Lower lobe of right lung (tissue), 2 donors: ENCODE data around the gene INTS6. TPM values are rescaled to one million over a fixed set of nuclear protein-coding genes. Genes with fewer than 3 reads are reported as not detected.

Experiments used
- ATAC-seq, 2 donors: fragments of 200-7000 bp; cut with Tn5 transposase; one replicate each; pipeline ENCODE4 v1.9.1; 2020 to 2022; ENCODE audit warnings: mild to moderate bottlenecking in 2 of 2, moderate library complexity in 2 of 2
- DNase-seq: peaks from one replicate; pipeline ENCODE4 v3.0.0-alpha.2; 2020
- H3K27ac ChIP-seq: fragments of 200-600 bp; one replicate; pipeline ENCODE4 v1.8.0; 2022
- H3K27me3 ChIP-seq: fragments of 200-600 bp; one replicate; pipeline ENCODE4 v1.8.0; 2022; ENCODE audit warnings: low read depth
- H3K36me3 ChIP-seq: fragments of 200-600 bp; one replicate; pipeline ENCODE4 v1.8.0; 2022; ENCODE audit warnings: mild to moderate bottlenecking
- H3K4me1 ChIP-seq: fragments of 200-600 bp; one replicate; pipeline ENCODE4 v1.8.0; 2022
- H3K4me3 ChIP-seq: fragments of 200-600 bp; one replicate; pipeline ENCODE4 v1.8.0; 2022; ENCODE audit warnings: mild to moderate bottlenecking
- H3K9me3 ChIP-seq: fragments of 200-600 bp; one replicate; pipeline ENCODE4 v1.8.0; 2022
- intact Hi-C: fragments of 100-400 bp; cut with DNase I; formaldehyde crosslinking; loops from one replicate; pipeline ENCODE4 v1.11.0; 2022
- total RNA-seq: library from RNA; stranded (reverse); fragmentation: NEBNext Ultra II Directional; extraction: Animal tissue kit (Norgen Biotek cat#: 25700); gene quantifications from one replicate; pipeline ENCODE4 v1.2.1, GENCODE V29; 2021
- TF ChIP-seq, protein P1 (sequence below): fragments of 200-600 bp; IDR thresholded peaks from one replicate; pipeline ENCODE4 v1.8.0; 2022; ENCODE audit warnings: antibody characterized with exemption, mild to moderate bottlenecking
- donor health status: DM: no; HTN: yes; CAD: no; lungs with severe emphysema.

Gene INTS6
- total RNA-seq, 1 donor from 2014 or later: 29.5 TPM

DNA sequence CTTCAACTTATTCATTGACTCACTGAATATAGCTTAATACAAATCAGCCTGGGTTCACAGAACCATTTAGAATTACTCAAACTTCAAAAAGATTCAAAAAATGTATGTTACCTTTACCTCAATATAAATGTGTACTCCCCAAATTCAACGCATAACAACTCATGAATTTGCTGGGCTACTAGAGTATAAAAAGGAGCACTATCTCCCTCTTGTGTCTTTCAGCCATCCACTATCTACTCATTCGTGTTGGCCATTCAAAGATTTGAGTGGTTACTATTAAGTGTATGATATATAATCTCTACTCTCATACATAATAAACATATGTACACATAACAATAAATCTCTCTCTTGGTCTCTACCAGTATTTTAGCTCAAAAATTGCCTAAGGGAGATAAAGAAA is 20.3 kb downstream of the INTS6 start:
- H3K27ac ChIP-seq: no peak overlapping the region
- no peaks in the 10 kb centered on the region for H3K4me1 ChIP-seq
- H3K9me3 ChIP-seq: no peaks in the 10 kb centered on the region
- H3K4me3 ChIP-seq: no peak overlapping the region
- H3K27me3 ChIP-seq: no peaks in the 10 kb centered on the region
- no peak for ATAC-seq
- intact Hi-C loops: no loop called here
- DNase-seq: no peak
- TF ChIP-seq, protein P1, sequence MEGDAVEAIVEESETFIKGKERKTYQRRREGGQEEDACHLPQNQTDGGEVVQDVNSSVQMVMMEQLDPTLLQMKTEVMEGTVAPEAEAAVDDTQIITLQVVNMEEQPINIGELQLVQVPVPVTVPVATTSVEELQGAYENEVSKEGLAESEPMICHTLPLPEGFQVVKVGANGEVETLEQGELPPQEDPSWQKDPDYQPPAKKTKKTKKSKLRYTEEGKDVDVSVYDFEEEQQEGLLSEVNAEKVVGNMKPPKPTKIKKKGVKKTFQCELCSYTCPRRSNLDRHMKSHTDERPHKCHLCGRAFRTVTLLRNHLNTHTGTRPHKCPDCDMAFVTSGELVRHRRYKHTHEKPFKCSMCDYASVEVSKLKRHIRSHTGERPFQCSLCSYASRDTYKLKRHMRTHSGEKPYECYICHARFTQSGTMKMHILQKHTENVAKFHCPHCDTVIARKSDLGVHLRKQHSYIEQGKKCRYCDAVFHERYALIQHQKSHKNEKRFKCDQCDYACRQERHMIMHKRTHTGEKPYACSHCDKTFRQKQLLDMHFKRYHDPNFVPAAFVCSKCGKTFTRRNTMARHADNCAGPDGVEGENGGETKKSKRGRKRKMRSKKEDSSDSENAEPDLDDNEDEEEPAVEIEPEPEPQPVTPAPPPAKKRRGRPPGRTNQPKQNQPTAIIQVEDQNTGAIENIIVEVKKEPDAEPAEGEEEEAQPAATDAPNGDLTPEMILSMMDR: no peak
- peaks cover 11% of the 10 kb centered on the region for H3K36me3 ChIP-seq

DNA sequence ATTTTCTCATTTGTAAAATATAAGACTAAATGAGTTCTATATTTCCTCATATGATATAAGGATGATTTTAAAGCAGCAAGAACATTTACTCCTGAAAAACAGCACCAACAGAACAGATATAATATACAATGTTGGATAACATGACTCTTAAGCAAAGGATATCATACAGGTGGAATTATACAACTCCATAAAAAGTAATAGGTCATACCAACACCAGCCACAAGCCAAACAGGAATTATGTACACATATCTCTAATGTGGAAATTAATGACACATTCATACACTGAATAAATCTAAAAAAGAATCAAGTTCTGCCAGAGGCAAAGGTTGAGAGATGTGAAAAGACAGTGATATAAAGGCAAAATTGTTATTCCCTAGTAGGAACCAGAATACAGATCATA is 25.9 kb downstream of the INTS6 start:
- TF ChIP-seq, protein P1: no peak
- no peak overlapping the region for H3K4me3 ChIP-seq
- peaks cover 11% of the 10 kb centered on the region for H3K36me3 ChIP-seq
- intact Hi-C loops: no loop called here
- H3K4me1 ChIP-seq: peaks cover 15% of the 10 kb centered on the region
- H3K27me3 ChIP-seq: no peaks in the 10 kb centered on the region
- no peak overlapping the region for H3K27ac ChIP-seq
- no peak for ATAC-seq
- H3K9me3 ChIP-seq: no peaks in the 10 kb centered on the region
- no peak for DNase-seq

DNA sequence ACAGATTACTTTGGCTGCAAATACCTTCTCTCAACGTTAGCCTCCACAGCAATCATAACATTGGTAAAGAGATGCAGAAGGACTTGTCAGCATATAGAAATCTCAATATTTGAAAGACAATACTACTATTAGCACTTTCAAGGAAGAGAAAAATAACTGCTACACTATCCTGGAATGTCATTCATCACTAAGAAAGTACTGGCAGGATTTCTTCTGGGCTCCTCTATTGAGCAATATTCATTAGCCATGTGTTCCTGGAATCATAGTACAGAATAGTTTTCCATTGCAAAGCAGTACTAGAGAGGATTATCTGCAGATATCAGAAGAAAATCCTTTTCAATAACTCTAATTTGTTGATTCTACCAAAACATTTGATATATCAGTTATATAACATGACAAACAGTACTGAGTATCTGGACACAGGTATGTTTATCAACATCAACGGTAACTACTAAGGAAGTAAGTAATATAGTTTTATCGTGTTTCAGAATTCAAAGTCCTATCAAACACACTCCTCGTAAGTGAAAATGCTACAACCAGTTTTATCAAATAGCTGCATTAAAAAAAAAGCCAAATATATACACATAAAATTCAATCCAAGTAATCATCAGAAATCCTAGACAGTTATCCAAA is 27.3 kb downstream of the INTS6 start:
- Histone ChIP-seq H3K27me3 (no peaks in the 10 kb centered on the region), H3K9me3 (no peaks in the 10 kb centered on the region), H3K27ac (no peak overlapping the region), H3K36me3 (peaks cover 11% of the 10 kb centered on the region), H3K4me3 (no peak overlapping the region), H3K4me1 (peaks cover 20% of the 10 kb centered on the region)
- ATAC-seq (peak; percentile 54 to 71), DNase-seq (no peak)
- TF ChIP-seq, protein P1: no peak
- intact Hi-C loops: no loop called here

DNA sequence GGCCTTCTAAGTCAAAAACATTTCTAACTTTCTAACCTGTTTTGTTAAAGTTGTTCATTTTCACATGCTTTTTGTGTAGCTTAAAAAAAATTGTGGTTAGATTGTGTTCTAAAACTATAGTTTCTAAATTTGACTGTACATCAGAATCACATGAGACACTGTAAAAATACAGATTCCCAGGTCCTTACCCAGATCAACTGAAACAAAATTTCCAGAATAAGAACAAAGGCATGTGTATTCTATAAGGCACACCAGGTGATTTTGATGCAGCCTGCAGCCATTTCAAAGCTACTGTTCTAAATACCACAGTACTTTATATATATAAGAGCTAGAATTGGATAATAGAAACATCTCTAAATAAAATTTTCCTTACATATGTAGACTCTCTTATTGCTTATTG is 29.1 kb downstream of the INTS6 start:
- Histone ChIP-seq H3K4me1 (peaks cover 32% of the 10 kb centered on the region), H3K36me3 (peaks cover 7% of the 10 kb centered on the region), H3K4me3 (no peak overlapping the region), H3K9me3 (no peaks in the 10 kb centered on the region), H3K27me3 (no peaks in the 10 kb centered on the region), H3K27ac (no peak overlapping the region)
- ATAC-seq: no peak
- no peak for DNase-seq
- intact Hi-C loops: no loop called here
- TF ChIP-seq, protein P1: no peak

DNA sequence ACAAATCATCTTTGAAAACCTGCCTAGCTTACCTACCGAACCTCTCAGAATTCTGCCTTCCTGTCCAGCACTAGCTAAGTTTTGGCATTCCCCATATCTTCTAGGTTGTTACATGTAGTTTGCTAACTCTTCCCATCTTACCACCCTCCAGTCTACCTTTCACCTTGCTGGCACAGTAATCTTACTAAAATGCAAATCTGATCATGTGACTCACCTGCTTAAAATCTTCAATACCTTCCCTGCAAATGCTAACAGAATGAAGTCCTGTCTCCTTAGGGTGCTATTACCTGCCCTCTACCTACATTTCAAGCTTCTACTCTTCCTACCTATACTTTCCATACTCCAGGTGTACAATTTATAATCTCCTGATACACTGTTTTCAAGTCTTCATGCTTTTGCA is 30.4 kb downstream of the INTS6 start:
- TF ChIP-seq, protein P1: no peak
- Histone ChIP-seq H3K4me1 (peaks cover 35% of the 10 kb centered on the region), H3K36me3 (no peaks in the 10 kb centered on the region), H3K4me3 (no peak overlapping the region), H3K27me3 (no peaks in the 10 kb centered on the region), H3K27ac (no peak overlapping the region), H3K9me3 (no peaks in the 10 kb centered on the region)
- intact Hi-C loops: no loop called here
- ATAC-seq: no peak
- no peak for DNase-seq
